H9 (cell line): ENCODE results near the gene PGBD5. TPM values are rescaled to one million over a fixed set of nuclear protein-coding genes. Genes with fewer than 3 reads are reported as not detected.

Experiments
- DNase-seq: peaks from one replicate; pipeline ENCODE4 v3.0.0-alpha.2; 2017
- H2AFZ ChIP-seq: one replicate; pipeline ENCODE4 v1.6.1; 2013; ENCODE audit warnings: mild to moderate bottlenecking, low read length, control low read depth, moderate library complexity
- H2AK5ac ChIP-seq: 2 replicates; pipeline ENCODE4 v1.6.1; 2013; ENCODE audit warnings: low read length, control low read depth, mixed read lengths; ENCODE audit not compliant: insufficient read length
- H2BK120ac ChIP-seq: one replicate; pipeline ENCODE4 v1.6.1; 2013; ENCODE audit warnings: low read depth, mild to moderate bottlenecking, low read length, control low read depth, inconsistent platforms; ENCODE audit not compliant: poor library complexity, severe bottlenecking
- H2BK12ac ChIP-seq: 2 replicates; pipeline ENCODE4 v1.6.1; 2013; ENCODE audit warnings: low read length, control low read depth, mixed read lengths, low read depth; ENCODE audit not compliant: insufficient read length
- H2BK15ac ChIP-seq: 2 replicates; pipeline ENCODE4 v1.6.1; 2013; ENCODE audit warnings: low read depth, low read length, control low read depth
- H2BK20ac ChIP-seq: one replicate; pipeline ENCODE4 v1.6.1; 2013; ENCODE audit warnings: low read depth, mild to moderate bottlenecking, low read length, control low read depth, inconsistent platforms; ENCODE audit not compliant: poor library complexity, severe bottlenecking
- H2BK5ac ChIP-seq: 2 replicates; pipeline ENCODE4 v1.6.1; 2013; ENCODE audit warnings: low read length, control low read depth, mixed read lengths; ENCODE audit not compliant: insufficient read length
- H3K14ac ChIP-seq: 2 replicates; pipeline ENCODE4 v1.6.1; 2013; ENCODE audit warnings: low read length, control low read depth; ENCODE audit not compliant: insufficient read depth
- H3K18ac ChIP-seq: 2 replicates; pipeline ENCODE4 v1.6.1; 2013; ENCODE audit warnings: low read depth, mild to moderate bottlenecking, mixed read lengths, low read length, control low read depth; ENCODE audit not compliant: insufficient read length
- H3K23ac ChIP-seq: 2 replicates; pipeline ENCODE4 v1.6.1; 2013; ENCODE audit warnings: low read length, control low read depth, mixed read lengths, low read depth; ENCODE audit not compliant: insufficient read length
- H3K23me2 ChIP-seq: 2 replicates; pipeline ENCODE4 v1.6.1; 2013; ENCODE audit warnings: low read depth, mild to moderate bottlenecking, mixed read lengths, low read length, control low read depth; ENCODE audit not compliant: insufficient read length, poor library complexity, severe bottlenecking
- H3K27ac ChIP-seq: 2 replicates; pipeline ENCODE4 v1.5.1; 2013; ENCODE audit warnings: low read length, control low read depth, mixed read lengths, low read depth; ENCODE audit not compliant: insufficient read length
- H3K27me3 ChIP-seq: 2 replicates; pipeline ENCODE4 v1.6.1; 2013; ENCODE audit warnings: low read length, control low read depth, inconsistent platforms; ENCODE audit not compliant: insufficient read depth
- H3K4ac ChIP-seq: 2 replicates; pipeline ENCODE4 v1.6.1; 2013; ENCODE audit warnings: low read depth, mild to moderate bottlenecking, control low read depth, inconsistent platforms, low read length, moderate library complexity
- H3K4me1 ChIP-seq: 2 replicates; pipeline ENCODE4 v1.6.1; 2013; ENCODE audit warnings: low read length, control low read depth, inconsistent platforms; ENCODE audit not compliant: insufficient read depth
- H3K4me2 ChIP-seq: 2 replicates; pipeline ENCODE4 v1.6.1; 2013; ENCODE audit warnings: low read length, control low read depth, mixed read lengths; ENCODE audit not compliant: insufficient read length, insufficient read depth
- H3K56ac ChIP-seq: 2 replicates; pipeline ENCODE4 v1.6.1; 2013; ENCODE audit warnings: low read depth, mild to moderate bottlenecking, mixed read lengths, low read length, control low read depth; ENCODE audit not compliant: insufficient read length
- H3K79me1 ChIP-seq: 2 replicates; pipeline ENCODE4 v1.6.1; 2013; ENCODE audit warnings: low read depth, mild to moderate bottlenecking, moderate library complexity, low read length, control low read depth, inconsistent platforms; ENCODE audit not compliant: insufficient read depth, poor library complexity, severe bottlenecking
- H3K79me2 ChIP-seq: 2 replicates; pipeline ENCODE4 v1.6.1; 2013; ENCODE audit warnings: low read length, control low read depth, inconsistent platforms; ENCODE audit not compliant: insufficient read depth
- H3K9ac ChIP-seq: 2 replicates; pipeline ENCODE4 v1.6.1; 2013; ENCODE audit warnings: low read length, control low read depth, mixed read lengths; ENCODE audit not compliant: insufficient read length; ENCODE audit errors: extremely low read depth
- H3K9me3 ChIP-seq: one replicate; pipeline ENCODE4 v1.6.1; 2013; ENCODE audit warnings: low read depth, low read length, inconsistent platforms; ENCODE audit not compliant: control insufficient read depth
- H3T11ph ChIP-seq: one replicate; pipeline ENCODE4 v1.6.1; 2013; ENCODE audit warnings: mild to moderate bottlenecking, low read length, control low read depth, inconsistent platforms
- H4K20me1 ChIP-seq: one replicate; pipeline ENCODE4 v1.6.1; 2013; ENCODE audit not compliant: control insufficient read depth, insufficient read length, insufficient read depth
- H4K5ac ChIP-seq: 2 replicates; pipeline ENCODE4 v1.6.1; 2013; ENCODE audit warnings: low read depth, mild to moderate bottlenecking, mixed read lengths, low read length, control low read depth; ENCODE audit not compliant: insufficient read length
- H4K8ac ChIP-seq: replicated peaks from 2 replicates; pipeline ENCODE4 v1.6.1; 2013; ENCODE audit warnings: low read length, control low read depth, mixed read lengths, low read depth; ENCODE audit not compliant: insufficient read length
- H4K91ac ChIP-seq: 2 replicates; pipeline ENCODE4 v1.6.1; 2013; ENCODE audit warnings: low read depth, mild to moderate bottlenecking, moderate library complexity, mixed read lengths, low read length, control low read depth; ENCODE audit not compliant: insufficient read length
- H3K27ac Mint-ChIP-seq, 3 experiments: 2 replicates in 2 of 3; 3 replicates in 1 of 3; pipeline ENCODE4 v1.8.0; 2020 to 2021; ENCODE audit warnings: mixed read lengths in 3 of 3, mild to moderate bottlenecking in 1 of 3, moderate library complexity in 1 of 3
- H3K27me3 Mint-ChIP-seq: 2 replicates; pipeline ENCODE4 v1.8.0; 2021; ENCODE audit warnings: low read depth, mild to moderate bottlenecking, moderate library complexity, mixed read lengths
- H3K36me3 Mint-ChIP-seq, 3 experiments: 2 replicates in 2 of 3; 3 replicates in 1 of 3; pipeline ENCODE4 v1.8.0; 2020 to 2021; ENCODE audit warnings: low read depth in 3 of 3, mixed read lengths in 3 of 3; ENCODE audit not compliant: insufficient read depth in 1 of 3
- H3K4me1 Mint-ChIP-seq, 2 experiments: 2 replicates each; pipeline ENCODE4 v1.8.0; 2020; ENCODE audit warnings: mixed read lengths in 2 of 2
- H3K4me3 Mint-ChIP-seq, 2 experiments: 2 replicates in 1 of 2; 3 replicates in 1 of 2; pipeline ENCODE4 v1.8.0; 2020 to 2021; ENCODE audit warnings: mild to moderate bottlenecking in 2 of 2, mixed read lengths in 2 of 2, moderate library complexity in 1 of 2
- H3K9me3 Mint-ChIP-seq, 2 experiments: 2 replicates in 1 of 2; 3 replicates in 1 of 2; pipeline ENCODE4 v1.8.0; 2020; ENCODE audit warnings: mild to moderate bottlenecking in 2 of 2, mixed read lengths in 2 of 2, moderate library complexity in 1 of 2
- CTCF ChIP-seq: fragments of 200-600 bp; sonication (generic); conservative IDR thresholded peaks from 3 replicates; pipeline ENCODE4 v1.8.0; 2021; ENCODE audit warnings: antibody characterized with exemption, mild to moderate bottlenecking
- WGBS: extraction: QIAGEN DNeasy Blood & Tissue Kit; methylation state at CpG from one replicate; pipeline ENCODE4 v1.1.7; 2013; ENCODE audit warnings: missing lambda C conversion rate, low lambda C conversion rate, mixed read lengths; ENCODE audit not compliant: insufficient read length; ENCODE audit errors: extremely low coverage; 5-methylcytosine and 5-hydroxymethylcytosine counted together
- total RNA-seq: library from RNA; stranded (reverse); gene quantifications from 2 replicates; pipeline ENCODE4 v1.2.1, GENCODE V29; 2021

Gene PGBD5
- total RNA-seq, 1 experiment from 2014 or later: 19.1 TPM

DNA sequence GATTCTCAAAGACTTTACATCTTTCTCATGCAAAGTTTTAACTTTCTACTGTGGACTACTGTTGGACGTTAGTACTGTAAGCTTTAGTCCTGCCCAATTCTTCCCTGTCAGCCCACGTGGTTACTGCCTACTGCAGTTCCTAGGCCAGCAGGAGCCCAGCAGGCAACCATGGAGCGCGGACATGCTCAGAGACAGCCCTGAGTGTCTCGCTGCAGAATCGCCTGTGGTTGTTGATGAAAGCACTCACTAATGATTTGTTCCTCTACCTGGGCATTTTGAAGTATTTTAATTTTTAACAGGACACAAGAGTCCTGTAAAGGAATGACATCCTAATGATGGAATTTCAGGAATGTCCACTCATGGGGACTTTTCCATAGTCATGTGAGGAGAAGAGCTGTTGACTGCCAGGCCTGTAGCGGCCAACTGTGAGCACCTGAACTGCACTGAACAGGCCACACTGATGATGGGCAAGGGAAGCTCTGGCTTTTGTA is 44.1 kb downstream of the PGBD5 start:
- Histone ChIP-seq H2BK20ac (no peak overlapping the region), H4K20me1 (no peaks in the 10 kb centered on the region), H3K23ac (no peak overlapping the region), H2BK12ac (no peak overlapping the region), H3K4me1 (peaks cover 7% of the 10 kb centered on the region; the same call in 1 of the 2 replicates), H2BK5ac (no peak overlapping the region), H2AFZ (no peak overlapping the region), H4K8ac (no peak overlapping the region), H3K27ac (peak overlapping the region; percentile 15), H3K56ac (no peak overlapping the region), H3K23me2 (no peaks in the 10 kb centered on the region), H2BK120ac (no peak overlapping the region), H3T11ph (no peak overlapping the region), H3K79me2 (no peaks in the 10 kb centered on the region), H4K5ac (no peak overlapping the region), H3K27me3 (no peaks in the 10 kb centered on the region), H3K18ac (peak overlapping the region; percentile 56), H4K91ac (no peak overlapping the region), H3K4me2 (peak overlapping the region; percentile 1), H3K4ac (no peak overlapping the region), H2BK15ac (no peak overlapping the region), H3K79me1 (no peaks in the 10 kb centered on the region), H3K9ac (no peak overlapping the region), H3K14ac (no peak overlapping the region), H2AK5ac (no peak overlapping the region), H3K9me3 (peaks cover 9% of the 10 kb centered on the region)
- peaks cover 2% of the 10 kb centered on the region; the same call in 1 of the 2 replicates for H3K27me3 Mint-ChIP-seq
- DNase-seq: peak; percentile 58
- peaks cover 11 to 12% of the 10 kb centered on the region in 2 experiments for H3K9me3 Mint-ChIP-seq
- 0 out of 5 replicates have a peak overlapping the region, but pooled peaks of 1 of the 2 experiments have one; percentile 33 for H3K4me3 Mint-ChIP-seq
- H3K36me3 Mint-ChIP-seq: peaks cover 12 to 17% (median 13%) of the 10 kb centered on the region in 3 experiments
- no peak for TF ChIP-seq CTCF
- H3K4me1 Mint-ChIP-seq: peaks cover 16 to 27% of the 10 kb centered on the region in 2 experiments
- no CpG with 5 or more reads among the region's 7 CpGs for WGBS
- peak overlapping the region; percentile 72 to 95 (median 78); a peak in 6 of 7 replicates for H3K27ac Mint-ChIP-seq
